Activated naive CD4-positive, alpha-beta T cell treated with anti-CD3 and anti-CD28 coated beads, Interleukin-2, amount 50 U/mL, for 16 hours (primary cell): ENCODE results near the gene MINDY1.

ENCODE experiments used
- DNase-seq: peaks from one replicate; pipeline ENCODE4 v3.0.0-alpha.2; 2020

Gene MINDY1

DNA sequence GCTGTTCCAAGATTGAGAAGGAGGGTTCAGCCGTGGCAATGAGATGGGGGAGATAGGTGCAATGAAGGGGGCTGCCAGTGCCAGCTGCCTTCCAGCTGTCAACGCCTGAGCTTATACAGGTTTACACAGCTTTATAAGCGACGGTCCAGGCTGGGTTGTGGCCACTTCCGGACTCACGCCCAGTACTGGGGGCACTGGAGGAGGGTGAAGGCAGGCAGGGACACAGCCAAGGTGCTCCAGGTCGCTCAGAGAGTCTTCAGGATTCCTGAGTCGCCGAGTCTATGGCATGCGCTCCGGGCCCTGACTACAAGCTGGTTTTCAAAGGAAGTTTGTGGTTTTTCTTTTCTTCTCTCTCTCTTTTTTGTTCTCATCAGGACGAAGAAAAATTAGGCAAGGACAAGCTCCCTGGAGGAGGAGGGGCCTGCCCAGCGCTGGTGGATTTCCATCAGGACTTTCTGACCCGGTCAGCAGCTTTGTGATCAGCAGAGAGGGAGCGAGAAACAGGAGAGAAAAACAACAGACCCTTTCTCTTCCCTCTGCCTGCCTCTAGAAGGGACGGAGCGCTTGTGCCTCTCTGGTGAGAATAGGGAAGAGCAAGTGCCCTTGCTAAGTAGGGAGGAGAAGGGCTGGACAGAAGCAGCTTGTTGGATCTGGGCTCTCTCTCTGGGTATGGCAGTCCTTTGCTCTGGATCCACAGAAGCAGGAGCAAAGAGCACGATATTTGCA is at the start of gene MINDY1:
Gene MINDY1, minus strand, starts transcription at position 576 of the 726 bp plus-strand sequence. CDS start 4,285 bp downstream, outside the sequence.
- DNase-seq: peak; percentile 23

- no peak for DNase-seq
Measured at GRCh38 chr1:151056149-151056548, 49.4 kb upstream of the MINDY1 start.

DNA sequence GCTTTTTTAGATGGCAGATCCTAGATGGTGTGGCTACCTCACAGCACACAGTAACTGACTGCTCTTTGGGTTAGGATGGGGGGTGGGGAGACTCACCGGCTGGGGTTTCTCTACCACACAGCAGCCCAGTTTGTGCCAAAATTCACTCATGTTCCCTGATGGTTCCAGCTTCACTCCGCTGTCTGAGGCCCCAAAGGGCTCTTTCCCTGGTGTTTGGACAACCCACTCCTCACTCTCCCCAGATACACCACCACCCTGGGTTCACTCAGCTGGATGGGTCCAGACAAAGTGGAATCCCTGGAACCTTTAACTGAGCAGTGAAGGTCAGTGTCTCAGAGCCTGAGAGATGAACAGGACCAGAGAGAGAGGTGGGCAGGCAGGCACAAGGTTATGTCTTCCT is 48.9 kb upstream of the MINDY1 start:
- no peak for DNase-seq

GRCh38 chr1:151054971-151055547 is 48.4 kb upstream of the MINDY1 start:
- DNase-seq: no peak

DNA sequence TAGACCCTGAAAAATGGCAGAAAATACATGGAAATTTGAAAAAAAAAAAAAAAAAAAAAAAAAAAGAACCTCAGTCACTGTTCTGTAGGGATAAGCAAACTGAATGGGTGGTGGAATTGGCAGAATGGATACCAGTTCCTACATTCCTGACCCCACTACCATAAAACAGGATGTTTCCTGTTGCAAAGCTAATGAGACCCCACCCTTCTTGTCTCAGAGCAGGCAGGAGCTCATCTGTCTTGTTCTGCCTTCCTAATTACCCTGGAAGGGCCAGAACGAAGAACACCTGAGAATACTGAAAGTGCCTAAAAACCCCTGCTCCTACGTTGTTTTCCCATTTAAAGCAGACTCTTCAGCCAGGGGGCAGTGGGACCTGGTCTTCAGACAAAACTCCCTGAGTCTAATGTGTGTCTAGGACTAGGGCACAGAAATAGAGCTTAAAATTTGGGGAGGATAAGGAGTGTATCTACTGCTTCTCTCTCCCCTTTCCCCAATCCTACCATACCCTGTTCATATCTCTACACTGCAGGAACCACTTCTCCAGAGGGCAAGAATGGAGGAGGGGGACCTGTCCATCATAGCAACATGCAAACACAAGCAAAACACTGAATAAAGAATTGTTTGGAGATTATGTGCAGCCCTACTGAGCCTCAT is 44.8 kb upstream of the MINDY1 start:
- no peak for DNase-seq

GRCh38 chr1:151050051-151050688 is 43.5 kb upstream of the MINDY1 start:
- no peak for DNase-seq

DNA sequence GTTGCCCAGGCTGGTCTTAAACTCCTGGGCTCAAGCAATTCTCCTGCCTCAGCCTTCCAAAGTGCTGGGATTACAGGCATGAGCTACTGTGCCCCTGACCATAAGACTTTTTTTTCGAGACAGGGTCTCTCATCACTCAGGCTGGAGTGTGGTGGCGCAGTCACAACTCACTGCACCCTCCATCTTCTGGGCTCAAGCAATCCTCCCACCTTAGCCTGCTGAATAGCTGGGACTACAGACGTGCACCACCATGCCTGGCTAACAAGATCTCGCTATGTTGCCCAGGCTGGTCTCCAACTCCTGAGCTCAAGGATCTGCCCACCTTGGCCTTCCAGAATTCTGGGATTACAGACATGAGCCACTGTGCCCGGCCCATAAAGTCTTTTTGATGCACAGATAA is 42.8 kb upstream of the MINDY1 start:
- no peak for DNase-seq

DNA sequence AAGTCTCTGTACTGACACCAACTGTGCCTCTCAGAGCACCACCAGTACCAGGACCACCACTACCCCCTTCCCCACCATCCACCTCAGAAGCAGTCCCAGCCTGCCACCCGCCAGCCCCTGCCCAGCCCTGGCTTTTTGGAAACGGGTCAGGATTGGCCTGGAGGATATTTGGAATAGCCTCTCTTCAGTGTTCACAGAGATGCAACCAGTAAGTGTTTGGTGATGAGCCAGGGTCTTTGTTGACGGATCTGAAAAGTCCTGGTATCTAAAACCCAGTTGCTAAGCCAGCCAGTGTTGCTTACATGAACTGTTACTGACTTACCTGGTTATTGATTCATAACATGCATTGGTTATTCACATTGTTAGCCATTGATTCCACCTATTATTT is 41.9 kb upstream of the MINDY1 start:
- no peak for DNase-seq

- peak; percentile 53 for DNase-seq
Measured at GRCh38 chr1:151047925-151048644, 41.4 kb upstream of the MINDY1 start.

DNA sequence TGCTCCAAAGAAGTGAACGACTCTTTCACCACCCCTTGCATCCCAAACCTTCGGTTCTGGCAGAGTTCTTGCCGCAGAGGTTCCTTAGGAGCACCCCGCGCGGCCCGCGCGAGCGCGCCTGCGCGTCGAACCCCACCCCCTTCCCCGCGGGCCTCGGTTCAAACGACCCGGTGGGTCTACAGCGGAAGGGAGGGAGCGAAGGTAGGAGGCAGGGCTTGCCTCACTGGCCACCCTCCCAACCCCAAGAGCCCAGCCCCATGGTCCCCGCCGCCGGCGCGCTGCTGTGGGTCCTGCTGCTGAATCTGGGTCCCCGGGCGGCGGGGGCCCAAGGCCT is 40.9 kb upstream of the MINDY1 start, which contains the start of gene C1orf56:
Gene C1orf56, plus strand, starts transcription at position 161 of the 334 bp plus-strand sequence. Its CDS starts 97 bp downstream, at position 258.
- DNase-seq: peak; percentile 63

DNA sequence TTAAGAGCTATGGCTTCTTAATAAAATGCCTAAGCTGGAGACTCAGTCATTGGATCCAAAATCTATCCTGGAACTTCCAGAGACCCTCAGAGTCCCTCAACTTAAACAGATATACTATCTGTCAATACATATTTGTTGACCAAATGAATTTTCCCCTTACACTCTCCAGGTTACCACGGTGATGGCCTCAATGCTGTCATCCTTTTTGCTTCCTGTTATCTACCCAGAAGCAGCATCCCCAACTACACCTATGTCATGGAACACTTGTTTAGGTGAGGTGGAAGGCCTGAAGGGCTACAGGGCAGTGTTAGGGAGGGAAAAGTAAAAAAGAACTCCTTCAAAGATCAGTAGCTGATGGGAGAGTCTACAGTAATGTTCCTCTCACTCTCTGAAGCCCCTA is 36.5 kb upstream of the MINDY1 start:
- DNase-seq: no peak

DNA sequence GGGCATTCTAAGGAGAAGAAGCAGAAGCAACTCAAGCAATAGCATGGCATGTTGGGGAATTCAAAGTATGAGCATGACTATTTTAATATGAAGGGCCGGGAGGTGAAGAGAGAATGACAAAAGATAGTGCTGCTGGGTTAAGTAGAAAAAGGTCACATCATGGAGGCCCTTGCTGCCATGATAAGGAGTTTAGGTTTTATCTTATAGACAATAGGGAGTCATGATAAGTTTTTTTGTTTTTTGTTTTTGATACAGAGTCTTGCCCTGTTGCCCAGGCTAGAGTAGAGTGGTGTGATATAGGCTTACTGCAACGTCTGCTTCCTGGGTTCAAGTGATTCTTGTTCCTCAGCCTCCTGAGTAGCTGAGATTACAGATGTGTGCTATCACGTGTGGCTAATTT is 32.8 kb upstream of the MINDY1 start:
- no peak for DNase-seq

DNA sequence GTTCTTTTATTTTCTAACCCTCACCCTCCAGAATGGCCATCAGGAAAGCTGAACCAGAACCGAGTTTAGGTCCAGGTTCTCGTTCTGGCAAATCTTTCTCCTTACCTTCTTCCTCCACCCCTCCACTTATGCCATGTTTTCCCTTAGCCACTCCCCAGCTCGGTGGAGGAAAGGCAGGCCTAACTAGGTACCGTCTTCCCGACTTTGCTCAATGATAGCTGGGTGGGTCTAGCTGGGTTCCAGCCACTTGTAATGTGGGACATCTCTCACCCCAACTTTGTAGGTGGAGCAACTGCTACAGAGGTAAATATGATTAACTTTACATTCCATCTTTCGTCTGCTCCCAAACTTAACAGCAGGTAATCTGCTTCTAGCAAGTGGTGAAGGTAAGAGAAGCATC is 30.3 kb upstream of the MINDY1 start:
- DNase-seq: no peak

- DNase-seq: no peak
Measured at GRCh38 chr1:151036356-151036755, 29.7 kb upstream of the MINDY1 start, which contains the start of gene BNIPL. Gene BNIPL, plus strand, starts transcription at chr1:151036586. Its CDS starts 140 bp downstream, at chr1:151036726.

- DNase-seq: no peak
Measured at GRCh38 chr1:151035167-151035566, 28.5 kb upstream of the MINDY1 start.

DNA sequence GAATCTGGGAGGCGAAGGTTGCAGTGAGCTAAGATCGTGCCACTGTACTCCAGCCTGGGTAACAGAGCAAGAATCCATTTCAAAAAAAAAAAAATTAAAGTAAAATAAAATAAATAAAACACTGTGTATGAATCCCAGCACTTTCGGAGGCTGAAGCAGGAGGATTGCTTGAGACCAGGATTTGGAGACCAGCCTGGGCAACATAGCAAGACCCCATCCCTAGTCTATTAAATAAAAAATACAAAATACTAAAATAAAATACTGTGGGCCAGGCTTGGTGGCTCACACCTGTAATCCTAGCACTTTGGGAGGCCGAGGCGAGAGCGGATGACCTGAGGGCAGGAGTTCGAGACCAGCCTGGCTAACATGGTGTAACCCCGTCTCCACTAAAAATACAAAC is 25.5 kb upstream of the MINDY1 start:
- no peak for DNase-seq

- DNase-seq: no peak
Measured at GRCh38 chr1:151026460-151026859, 19.8 kb upstream of the MINDY1 start.

GRCh38 chr1:151024540-151025146 is 17.9 kb upstream of the MINDY1 start:
- DNase-seq: peak; percentile 84

GRCh38 chr1:151013518-151013917 is 6.8 kb upstream of the MINDY1 start:
- no peak for DNase-seq

DNA sequence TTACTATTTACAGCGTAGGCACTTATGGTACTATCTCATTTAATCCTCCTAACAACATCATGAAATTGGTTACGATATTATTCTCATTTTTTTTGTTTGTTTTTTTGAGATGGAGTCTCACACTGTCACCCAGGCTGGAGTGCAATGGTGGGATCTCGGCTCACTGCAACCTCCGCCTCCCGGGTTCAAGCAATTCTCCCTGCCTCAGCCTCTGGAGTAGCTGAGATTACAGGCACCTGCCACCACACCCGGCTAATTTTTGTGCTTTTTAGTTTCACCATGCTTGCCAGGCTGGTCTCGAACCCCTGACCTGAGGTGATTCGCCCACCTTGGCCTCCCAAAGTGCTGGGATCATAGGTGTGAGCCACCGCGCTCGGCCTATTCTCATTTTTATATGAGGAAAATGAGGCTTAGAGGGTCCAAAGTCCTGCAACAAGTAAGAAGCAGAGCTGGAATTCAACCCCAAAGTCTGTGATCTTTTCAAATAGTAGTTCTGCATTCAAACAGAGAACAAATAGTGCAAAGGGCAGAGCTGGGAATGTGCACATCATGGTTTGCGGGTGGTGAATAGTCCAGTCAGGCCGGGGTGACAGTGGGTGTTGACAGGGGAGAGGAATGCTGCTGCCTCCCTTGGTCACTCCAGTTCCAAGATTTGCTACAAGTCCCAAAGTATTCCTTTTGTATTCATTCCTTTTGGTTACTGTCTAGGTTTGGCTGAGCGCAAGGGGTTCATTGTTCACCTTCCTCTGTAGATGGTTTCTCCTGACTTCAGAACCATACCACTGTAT is 6.2 kb upstream of the MINDY1 start:
- DNase-seq: no peak

DNA sequence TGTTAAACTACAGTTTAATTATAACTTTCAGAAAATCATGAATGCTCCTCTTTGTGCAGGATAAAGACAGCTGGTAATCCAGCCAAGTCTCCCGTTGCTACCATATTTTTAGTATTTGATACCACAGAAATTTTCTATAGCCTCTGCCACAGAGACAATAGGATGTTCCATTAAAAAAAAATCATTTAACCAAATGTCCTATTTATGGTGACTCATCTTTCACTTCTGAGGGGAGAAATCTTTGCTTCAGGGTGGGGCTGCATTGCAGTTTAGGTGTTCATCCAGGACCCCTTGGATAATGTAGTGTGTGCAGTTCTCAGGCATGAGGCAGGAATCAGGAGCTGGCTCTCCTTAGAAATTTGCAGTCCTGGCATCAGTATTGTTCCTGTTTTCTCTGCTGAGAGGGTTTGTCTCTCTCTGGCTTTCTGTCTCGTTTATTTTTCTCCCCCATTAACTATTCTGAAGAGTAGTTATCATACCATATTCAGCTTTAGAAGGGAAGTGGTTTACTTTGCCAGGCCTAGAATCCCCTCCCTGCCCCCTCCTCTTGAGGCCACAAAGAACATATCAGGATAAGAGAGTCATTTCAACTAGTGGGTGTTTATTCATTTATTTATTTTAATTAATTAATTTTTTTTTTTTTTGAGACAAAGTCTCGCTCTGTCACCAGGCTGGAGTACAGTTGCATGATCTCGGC is 4.6 kb upstream of the MINDY1 start:
- no peak for DNase-seq
